ENCODE measurements around the gene CNTN3.

Gene CNTN3

GRCh38 chr3:74614107-74614967 is at the start of gene CNTN3:
CNTN3 (minus strand) TSS chr3:74614659; CDS start chr3:74521112, 93,547 bp downstream.
- no peak for DNase-seq (ENCODE audit: extremely low read depth, low read depth)
- peak within 1 kb of the TSS; percentile 30 for H3K4me3 ChIP-seq (replicated peaks; ENCODE audit: low read depth, low read length)

GRCh38 chr3:74663178-74663577 is 48.7 kb upstream of the CNTN3 start:
- no peak for DNase-seq (ENCODE audit: extremely low read depth, low read depth)
- TF ChIP-seq CTCF (IDR thresholded peaks at IDR 0.05; ENCODE audit: low read depth, low read length, missing control alignments): no peak
- no peak overlapping the region for H3K4me3 ChIP-seq (replicated peaks; ENCODE audit: low read depth, low read length)

More at GRCh38 chr3:74614107-74614967, at the start of gene CNTN3:
- TF ChIP-seq CTCF (IDR thresholded peaks at IDR 0.05; ENCODE audit: low read depth, low read length, missing control alignments): no peak

DNA sequence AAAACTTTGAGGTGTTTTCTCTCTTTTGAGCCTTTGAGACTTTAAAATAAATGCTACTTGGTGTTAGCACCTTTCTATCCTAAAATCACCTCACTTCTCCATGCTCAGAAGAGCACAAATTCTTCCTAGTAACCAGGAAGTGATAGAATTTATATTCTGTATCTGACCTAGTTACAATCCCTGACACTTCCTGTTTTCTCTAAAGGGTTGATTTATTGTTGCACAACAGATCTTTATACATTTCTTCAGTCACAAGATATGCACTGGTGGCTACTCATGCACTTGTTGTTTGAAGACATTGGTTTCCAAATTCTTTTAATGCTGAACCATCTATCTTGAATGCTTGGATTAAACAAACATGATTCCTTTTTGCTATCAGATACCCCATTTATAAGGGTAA is 47.2 kb upstream of the CNTN3 start:
- no peak for TF ChIP-seq CTCF (IDR thresholded peaks at IDR 0.05; ENCODE audit: low read depth, low read length, missing control alignments)

DNA sequence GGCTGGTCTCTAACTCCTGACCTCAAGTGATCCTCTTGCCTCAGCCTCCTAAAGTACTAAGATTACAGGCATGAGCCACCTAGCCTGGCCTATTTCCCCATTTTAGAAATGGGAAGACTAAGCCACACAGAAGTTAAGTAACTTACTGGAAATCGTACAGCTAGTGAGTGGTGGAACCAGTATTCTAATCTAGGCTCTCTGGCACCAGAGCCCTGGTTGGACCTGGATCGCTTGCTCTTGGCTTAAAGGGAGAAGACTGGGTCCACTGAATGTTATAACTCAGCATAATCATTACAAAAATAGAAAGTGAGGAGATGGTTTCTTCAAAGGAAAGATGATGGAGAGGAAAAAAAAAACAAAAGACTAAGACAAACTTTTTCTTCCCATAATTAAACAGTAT is 37.4 kb upstream of the CNTN3 start:
- no peak for TF ChIP-seq CTCF (IDR thresholded peaks at IDR 0.05; ENCODE audit: low read depth, low read length, missing control alignments)
- no peak overlapping the region for H3K4me3 ChIP-seq (replicated peaks; ENCODE audit: low read depth, low read length)
- DNase-seq (ENCODE audit: extremely low read depth, low read depth): no peak

More for the DNA sequence above, 47.2 kb upstream of the CNTN3 start:
- H3K4me3 ChIP-seq (replicated peaks; ENCODE audit: low read depth, low read length): no peak overlapping the region
- no peak for DNase-seq (ENCODE audit: extremely low read depth, low read depth)

- no peak for DNase-seq (ENCODE audit: extremely low read depth, low read depth)
- H3K4me3 ChIP-seq (replicated peaks; ENCODE audit: low read depth, low read length): no peak overlapping the region
- TF ChIP-seq CTCF (IDR thresholded peaks at IDR 0.05; ENCODE audit: low read depth, low read length, missing control alignments): no peak
Measured at GRCh38 chr3:74651292-74651691, 36.8 kb upstream of the CNTN3 start.

GRCh38 chr3:74648107-74648506 is 33.6 kb upstream of the CNTN3 start:
- no peak for TF ChIP-seq CTCF (IDR thresholded peaks at IDR 0.05; ENCODE audit: low read depth, low read length, missing control alignments)
- DNase-seq (ENCODE audit: extremely low read depth, low read depth): no peak
- H3K4me3 ChIP-seq (replicated peaks; ENCODE audit: low read depth, low read length): no peak overlapping the region
